ENCODE results near the gene FAM3D.

The FAM3D gene

DNA sequence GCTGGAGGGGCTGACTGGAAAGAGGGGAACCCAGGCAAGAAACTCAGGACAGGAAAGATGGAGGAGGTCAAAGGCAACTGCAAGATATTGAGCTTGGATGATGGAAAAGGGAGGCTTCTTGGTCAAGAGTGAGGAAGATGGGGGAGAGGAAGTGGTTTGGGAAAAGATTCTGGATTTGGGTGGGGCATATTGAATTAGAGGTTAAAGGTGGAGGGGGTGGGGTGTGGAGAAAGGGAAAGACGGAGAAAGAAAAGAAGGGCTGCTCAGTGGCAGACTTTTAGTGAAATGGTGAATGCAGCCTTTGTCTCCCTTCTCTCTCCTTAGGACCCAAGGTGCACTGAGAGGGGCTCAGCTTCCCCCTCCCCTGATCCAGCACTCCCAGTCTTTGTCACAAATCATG, 655 bp upstream of the FAM3D start:
- H3K4me1 ChIP-seq (ENCODE audit: insufficient read depth, low read length) = no peaks in the 10 kb centered on the region
- no peak overlapping the region for H3K27ac ChIP-seq (ENCODE audit: low read depth, low read length)
- H3K36me3 ChIP-seq (ENCODE audit: insufficient read depth, low read length) = no peaks in the 10 kb centered on the region
- no peaks in the 10 kb centered on the region for H3K27me3 ChIP-seq (ENCODE audit: insufficient read depth, low read length)
- no peaks in the 10 kb centered on the region for H3K9me3 ChIP-seq (ENCODE audit: insufficient read depth, low read depth, low read length)
- WGBS = 81% methylated on average over 1 of the region's 1 CpG
- H3K4me3 ChIP-seq (ENCODE audit: low read length) = no peak overlapping the region
- no peak overlapping the region for H3K9ac ChIP-seq (ENCODE audit: low read depth, low read length)

DNA sequence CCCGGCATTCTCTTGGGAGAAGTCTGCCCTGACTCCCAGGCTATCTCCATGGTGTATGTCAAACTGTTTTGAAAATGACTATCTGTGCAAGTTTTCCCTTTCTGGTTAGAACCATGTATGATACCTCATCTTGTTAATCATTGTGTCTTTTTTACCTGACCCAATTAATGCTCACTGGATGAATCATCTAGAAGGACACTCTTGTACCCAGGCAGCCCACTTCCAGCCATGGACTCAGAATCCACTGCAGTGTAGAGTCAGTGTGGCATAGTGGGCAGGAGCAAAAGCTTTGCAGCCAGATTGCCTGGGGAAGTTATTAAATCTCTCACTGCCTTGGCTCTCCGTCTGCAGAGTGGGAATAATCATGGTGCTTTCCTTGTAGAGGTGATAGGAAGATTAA, 1.2 kb downstream of the FAM3D start:
- no peak overlapping the region for H3K9ac ChIP-seq (ENCODE audit: low read depth, low read length)
- H3K9me3 ChIP-seq (ENCODE audit: insufficient read depth, low read depth, low read length) = no peaks in the 10 kb centered on the region
- no peaks in the 10 kb centered on the region for H3K27me3 ChIP-seq (ENCODE audit: insufficient read depth, low read length)
- H3K4me3 ChIP-seq (ENCODE audit: low read length) = no peak overlapping the region
- no peaks in the 10 kb centered on the region for H3K36me3 ChIP-seq (ENCODE audit: insufficient read depth, low read length)
- no peak overlapping the region for H3K27ac ChIP-seq (ENCODE audit: low read depth, low read length)
- 83% methylated on average over 2 of the region's 2 CpGs for WGBS
- H3K4me1 ChIP-seq (ENCODE audit: insufficient read depth, low read length) = no peaks in the 10 kb centered on the region

DNA sequence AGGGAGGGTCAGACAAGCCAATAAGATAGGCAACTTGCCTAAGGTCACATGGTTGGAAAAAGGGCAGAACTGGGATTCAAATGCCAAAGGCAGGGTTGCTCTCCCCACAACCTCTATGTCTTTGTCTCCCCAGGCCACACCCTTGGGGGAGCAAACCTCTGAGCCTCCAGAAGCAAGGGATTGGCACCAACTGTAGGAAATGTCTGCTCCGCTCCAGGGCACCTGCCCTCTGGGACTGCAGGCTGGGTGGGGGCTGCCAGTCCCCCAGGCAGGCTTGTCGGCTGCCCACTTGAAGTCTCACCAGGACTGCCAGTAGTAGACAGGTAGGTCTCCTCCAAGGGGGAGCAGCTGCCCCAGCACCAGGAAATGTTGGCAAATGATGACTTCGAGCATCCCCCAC, 2.0 kb downstream of the FAM3D start:
- no peak overlapping the region for H3K4me3 ChIP-seq (ENCODE audit: low read length)
- no peak overlapping the region for H3K9ac ChIP-seq (ENCODE audit: low read depth, low read length)
- H3K4me1 ChIP-seq (ENCODE audit: insufficient read depth, low read length) = no peaks in the 10 kb centered on the region
- H3K27me3 ChIP-seq (ENCODE audit: insufficient read depth, low read length) = no peaks in the 10 kb centered on the region
- H3K36me3 ChIP-seq (ENCODE audit: insufficient read depth, low read length) = no peaks in the 10 kb centered on the region
- no peaks in the 10 kb centered on the region for H3K9me3 ChIP-seq (ENCODE audit: insufficient read depth, low read depth, low read length)
- H3K27ac ChIP-seq (ENCODE audit: low read depth, low read length) = no peak overlapping the region
- 92% methylated on average over 3 of the region's 3 CpGs for WGBS

DNA sequence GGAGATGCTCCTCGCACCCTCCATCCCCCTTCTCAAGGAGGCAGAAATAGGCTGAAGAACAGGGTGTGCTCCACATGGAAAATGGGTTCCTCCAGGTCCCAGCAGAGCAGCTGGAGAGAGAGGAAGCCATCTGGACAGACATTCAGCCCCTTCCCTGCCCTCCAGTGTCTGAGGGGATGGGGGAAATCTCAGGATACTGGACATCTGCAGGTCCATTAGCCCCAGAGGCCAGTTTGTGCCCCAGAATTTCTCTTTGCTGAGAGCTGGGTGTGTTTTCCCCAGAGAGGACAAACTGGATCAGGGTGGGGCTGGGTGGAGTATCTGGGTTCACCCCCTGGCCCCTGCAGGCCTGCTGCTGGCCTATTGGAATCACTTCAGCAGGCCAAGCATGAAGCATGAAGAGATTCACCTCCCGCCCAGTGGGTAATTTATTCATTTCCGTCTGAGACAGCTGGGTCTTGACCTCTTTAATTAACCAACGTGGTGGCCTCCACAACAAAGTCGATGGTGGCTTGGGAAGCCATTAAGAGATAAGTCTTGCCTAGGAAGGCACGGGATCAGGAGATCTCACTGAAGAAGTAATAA, 4.6 kb downstream of the FAM3D start:
- no peak overlapping the region for H3K4me3 ChIP-seq (ENCODE audit: low read length)
- H3K9me3 ChIP-seq (ENCODE audit: insufficient read depth, low read depth, low read length) = no peaks in the 10 kb centered on the region
- H3K36me3 ChIP-seq (ENCODE audit: insufficient read depth, low read length) = no peaks in the 10 kb centered on the region
- no peaks in the 10 kb centered on the region for H3K27me3 ChIP-seq (ENCODE audit: insufficient read depth, low read length)
- H3K9ac ChIP-seq (ENCODE audit: low read depth, low read length) = no peak overlapping the region
- no peaks in the 10 kb centered on the region for H3K4me1 ChIP-seq (ENCODE audit: insufficient read depth, low read length)
- whole genome bisulfite sequencing = 88% methylated on average over 5 of the region's 6 CpGs
- H3K27ac ChIP-seq (ENCODE audit: low read depth, low read length) = no peak overlapping the region

DNA sequence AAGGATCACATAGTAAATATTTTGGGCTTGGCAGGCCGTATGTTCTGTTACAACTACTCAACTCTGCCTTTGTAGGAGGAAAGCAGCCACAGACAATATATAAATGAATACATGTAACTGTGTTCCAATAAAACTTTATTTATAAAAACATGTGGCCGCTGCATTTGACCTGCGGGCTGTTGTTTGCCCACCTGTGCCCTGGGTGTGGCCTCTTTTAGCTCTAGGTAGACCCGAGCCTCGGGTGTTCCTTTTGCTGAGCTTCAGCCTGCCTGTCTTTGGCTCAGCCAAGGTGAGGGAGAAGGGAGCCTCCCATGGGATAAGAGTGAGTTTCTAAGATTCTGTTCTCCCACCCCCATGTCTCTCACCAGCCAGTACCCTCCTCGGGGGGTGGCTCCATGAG, 5.6 kb downstream of the FAM3D start:
- Histone ChIP-seq H3K4me1 (ENCODE audit: insufficient read depth, low read length) (no peaks in the 10 kb centered on the region), H3K4me3 (ENCODE audit: low read length) (no peak overlapping the region), H3K27ac (ENCODE audit: low read depth, low read length) (no peak overlapping the region), H3K9ac (ENCODE audit: low read depth, low read length) (no peak overlapping the region), H3K27me3 (ENCODE audit: insufficient read depth, low read length) (no peaks in the 10 kb centered on the region), H3K36me3 (ENCODE audit: insufficient read depth, low read length) (no peaks in the 10 kb centered on the region), H3K9me3 (ENCODE audit: insufficient read depth, low read depth, low read length) (no peaks in the 10 kb centered on the region)
- 83% methylated on average over 5 of the region's 6 CpGs for WGBS

DNA sequence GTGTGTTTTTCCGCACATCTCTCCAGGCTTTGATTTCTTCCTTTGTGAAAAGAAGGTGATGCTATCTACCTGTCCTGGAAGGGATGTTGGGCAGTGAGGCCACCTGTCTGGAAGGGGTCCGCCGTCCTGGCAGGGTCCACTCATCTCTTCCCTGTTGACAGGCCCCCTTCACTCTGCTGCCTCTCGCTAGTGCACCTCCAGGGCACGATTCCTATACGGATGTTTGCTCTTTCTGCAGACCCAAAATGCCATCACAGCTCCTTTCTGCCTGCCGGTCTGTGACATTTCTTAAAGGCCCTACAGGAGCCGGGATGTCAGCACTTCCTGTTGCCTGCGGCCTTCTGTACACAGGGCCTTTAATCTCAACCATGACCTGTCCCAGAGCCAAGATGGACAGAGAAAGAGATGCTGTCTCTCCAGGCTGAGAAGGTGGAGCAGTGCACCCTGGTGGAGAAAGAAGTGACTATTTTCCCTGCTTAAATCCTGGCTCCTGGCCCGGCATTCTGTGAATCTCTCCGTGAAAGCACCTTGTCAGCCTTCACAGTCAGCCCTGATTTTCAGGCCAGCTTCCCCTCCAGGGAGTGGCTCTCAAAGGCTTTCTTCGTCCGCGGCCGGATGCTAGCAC, 7.4 kb downstream of the FAM3D start:
- Histone ChIP-seq H3K4me3 (ENCODE audit: low read length) (no peak overlapping the region), H3K36me3 (ENCODE audit: insufficient read depth, low read length) (no peaks in the 10 kb centered on the region), H3K9ac (ENCODE audit: low read depth, low read length) (no peak overlapping the region), H3K27me3 (ENCODE audit: insufficient read depth, low read length) (no peaks in the 10 kb centered on the region), H3K4me1 (ENCODE audit: insufficient read depth, low read length) (no peaks in the 10 kb centered on the region), H3K9me3 (ENCODE audit: insufficient read depth, low read depth, low read length) (no peaks in the 10 kb centered on the region), H3K27ac (ENCODE audit: low read depth, low read length) (no peak overlapping the region)
- 75% methylated on average over 15 of the region's 15 CpGs for WGBS

DNA sequence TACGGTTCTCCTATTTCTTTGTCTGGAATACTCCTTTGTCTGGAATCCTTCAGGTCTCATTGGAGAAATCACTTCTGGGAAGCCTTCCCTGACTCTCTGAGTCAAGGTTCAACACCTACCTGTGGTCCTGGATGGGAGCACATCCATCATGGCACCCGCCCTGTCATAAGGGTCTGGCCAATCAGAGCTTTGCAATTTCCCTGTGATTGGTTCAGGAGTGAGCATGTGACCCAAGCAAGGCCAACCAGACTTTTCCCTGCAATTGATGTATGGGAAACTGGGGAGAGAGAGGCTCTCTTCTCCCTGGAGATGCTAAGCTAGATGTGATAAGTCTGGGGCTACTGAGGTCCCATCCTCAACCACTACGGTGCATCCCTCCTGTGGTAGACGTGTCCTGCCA, 8.1 kb downstream of the FAM3D start:
- no peak overlapping the region for H3K27ac ChIP-seq (ENCODE audit: low read depth, low read length)

DNA sequence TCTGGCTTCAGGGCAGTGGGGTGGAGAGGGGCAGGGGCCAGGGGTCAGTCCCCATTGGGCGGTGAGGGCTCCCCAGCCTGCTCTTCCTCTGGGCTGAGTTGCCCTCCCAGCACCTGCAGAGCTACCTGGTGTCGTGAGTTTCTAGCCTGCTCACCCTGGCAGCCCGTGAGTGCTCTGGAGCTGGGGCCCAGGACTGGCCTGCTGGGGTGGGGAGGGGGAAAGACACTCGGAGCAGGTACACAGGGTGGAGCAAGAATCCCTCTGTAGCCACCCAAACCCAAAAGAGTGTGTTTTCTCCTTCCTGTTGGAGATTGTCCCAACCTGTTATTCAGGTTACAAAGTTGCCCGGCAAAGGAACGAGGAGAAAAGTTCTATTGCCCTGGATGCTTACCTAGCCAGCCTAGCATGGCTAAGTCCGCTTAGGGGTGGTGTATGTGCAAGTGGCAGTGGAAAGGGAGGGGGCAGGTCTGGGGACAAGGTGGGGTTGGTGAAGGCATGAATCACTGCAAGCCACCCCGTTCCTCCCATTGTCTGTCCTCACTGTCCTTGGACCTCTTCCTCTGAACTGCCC, 8.9 kb downstream of the FAM3D start:
- Histone ChIP-seq H3K4me1 (ENCODE audit: insufficient read depth, low read length) (no peaks in the 10 kb centered on the region), H3K4me3 (ENCODE audit: low read length) (no peak overlapping the region), H3K9ac (ENCODE audit: low read depth, low read length) (no peak overlapping the region), H3K9me3 (ENCODE audit: insufficient read depth, low read depth, low read length) (no peaks in the 10 kb centered on the region), H3K27ac (ENCODE audit: low read depth, low read length) (no peak overlapping the region), H3K27me3 (ENCODE audit: insufficient read depth, low read length) (no peaks in the 10 kb centered on the region), H3K36me3 (ENCODE audit: insufficient read depth, low read length) (no peaks in the 10 kb centered on the region)
- 83% methylated on average over 8 of the region's 8 CpGs for WGBS

More for the DNA sequence above, 8.1 kb downstream of the FAM3D start:
- H3K9ac ChIP-seq (ENCODE audit: low read depth, low read length) = no peak overlapping the region
- no peaks in the 10 kb centered on the region for H3K36me3 ChIP-seq (ENCODE audit: insufficient read depth, low read length)
- 97% methylated on average over 4 of the region's 4 CpGs for WGBS
- H3K9me3 ChIP-seq (ENCODE audit: insufficient read depth, low read depth, low read length) = no peaks in the 10 kb centered on the region
- no peaks in the 10 kb centered on the region for H3K4me1 ChIP-seq (ENCODE audit: insufficient read depth, low read length)
- H3K27me3 ChIP-seq (ENCODE audit: insufficient read depth, low read length) = no peaks in the 10 kb centered on the region
- H3K4me3 ChIP-seq (ENCODE audit: low read length) = no peak overlapping the region

DNA sequence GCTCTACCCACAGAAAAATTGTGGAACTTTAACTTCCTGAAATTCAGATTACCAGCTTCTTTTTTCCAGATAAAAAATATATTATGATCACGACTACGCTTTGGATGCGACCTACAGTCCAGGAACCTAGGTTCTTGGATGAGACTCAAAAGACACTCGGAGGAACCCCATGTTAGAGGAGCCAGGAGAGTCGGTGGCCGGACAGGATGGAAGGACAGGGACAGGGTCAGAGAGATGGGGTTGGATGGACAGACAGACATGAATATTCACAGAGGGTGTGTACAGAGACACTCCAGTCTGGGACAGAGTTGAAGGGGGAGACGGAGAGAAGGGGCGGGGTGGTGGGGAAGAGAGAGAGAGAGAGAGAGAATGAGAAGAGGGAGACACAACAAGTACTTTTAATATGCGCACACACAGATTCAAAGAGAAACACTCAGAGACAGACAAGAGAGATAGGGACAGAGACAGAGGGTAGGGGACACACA, 9.5 kb downstream of the FAM3D start:
- Histone ChIP-seq H3K27me3 (ENCODE audit: insufficient read depth, low read length) (no peaks in the 10 kb centered on the region), H3K9me3 (ENCODE audit: insufficient read depth, low read depth, low read length) (no peaks in the 10 kb centered on the region), H3K36me3 (ENCODE audit: insufficient read depth, low read length) (no peaks in the 10 kb centered on the region), H3K9ac (ENCODE audit: low read depth, low read length) (no peak overlapping the region), H3K4me1 (ENCODE audit: insufficient read depth, low read length) (no peaks in the 10 kb centered on the region), H3K4me3 (ENCODE audit: low read length) (no peak overlapping the region), H3K27ac (ENCODE audit: low read depth, low read length) (no peak overlapping the region)
- 83% methylated on average over 9 of the region's 9 CpGs for WGBS

DNA sequence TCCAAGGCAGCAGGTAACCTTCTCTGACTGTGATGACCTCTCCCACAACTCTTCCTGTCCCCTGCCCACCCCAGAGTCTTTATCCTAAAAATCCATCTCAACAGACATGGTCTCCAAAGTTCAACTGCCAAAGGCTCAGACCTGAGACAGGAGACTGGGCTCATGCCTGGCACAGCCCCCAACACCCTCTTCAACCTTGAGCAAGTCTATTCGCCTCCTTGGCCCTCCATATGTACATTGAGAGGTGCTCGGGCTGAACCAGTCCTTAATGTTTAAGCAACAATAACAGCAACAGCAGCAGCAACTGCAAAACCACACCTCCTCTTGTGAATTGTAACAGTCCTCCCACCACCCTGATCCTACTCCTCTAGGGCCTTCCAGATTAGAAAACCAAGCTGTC, 9.9 kb downstream of the FAM3D start:
- WGBS = 92% methylated on average over 2 of the region's 2 CpGs
- no peak overlapping the region for H3K27ac ChIP-seq (ENCODE audit: low read depth, low read length)
- no peaks in the 10 kb centered on the region for H3K9me3 ChIP-seq (ENCODE audit: insufficient read depth, low read depth, low read length)
- no peaks in the 10 kb centered on the region for H3K27me3 ChIP-seq (ENCODE audit: insufficient read depth, low read length)
- H3K4me1 ChIP-seq (ENCODE audit: insufficient read depth, low read length) = no peaks in the 10 kb centered on the region
- no peak overlapping the region for H3K4me3 ChIP-seq (ENCODE audit: low read length)
- H3K36me3 ChIP-seq (ENCODE audit: insufficient read depth, low read length) = no peaks in the 10 kb centered on the region
- no peak overlapping the region for H3K9ac ChIP-seq (ENCODE audit: low read depth, low read length)

DNA sequence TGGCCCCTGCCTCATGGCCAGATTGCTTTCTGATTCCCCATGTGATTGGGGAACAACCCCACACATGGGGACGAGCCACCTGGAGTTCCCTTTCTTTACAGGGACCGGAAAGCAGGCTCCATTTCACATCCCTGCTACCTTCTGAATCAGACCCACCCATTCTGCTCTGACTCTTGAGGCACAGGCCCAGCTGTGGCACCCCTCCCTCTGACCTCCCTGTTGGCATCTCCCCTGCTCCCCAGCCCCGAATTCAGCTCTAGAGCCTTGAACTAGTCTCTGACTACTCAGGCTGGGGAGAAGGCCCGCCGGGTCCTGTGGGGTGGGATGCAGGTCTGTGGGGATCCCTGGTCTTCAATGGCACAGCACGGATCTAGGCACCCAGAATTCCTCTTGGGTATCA, 12.1 kb downstream of the FAM3D start:
- no peaks in the 10 kb centered on the region for H3K4me1 ChIP-seq (ENCODE audit: insufficient read depth, low read length)
- H3K27ac ChIP-seq (ENCODE audit: low read depth, low read length) = no peak overlapping the region
- no peaks in the 10 kb centered on the region for H3K27me3 ChIP-seq (ENCODE audit: insufficient read depth, low read length)
- no peak overlapping the region for H3K4me3 ChIP-seq (ENCODE audit: low read length)
- no peaks in the 10 kb centered on the region for H3K9me3 ChIP-seq (ENCODE audit: insufficient read depth, low read depth, low read length)
- whole genome bisulfite sequencing = 90% methylated on average over 6 of the region's 6 CpGs
- H3K36me3 ChIP-seq (ENCODE audit: insufficient read depth, low read length) = no peaks in the 10 kb centered on the region
- H3K9ac ChIP-seq (ENCODE audit: low read depth, low read length) = no peak overlapping the region
